MM.1S (cell line): ENCODE results near the gene GID4.

Experiments used
- CTCF ChIP-seq: fragments of 300-600 bp; sonication (generic); IDR thresholded peaks from 2 replicates; pipeline ENCODE4 v1.5.1; 2016; ENCODE audit warnings: antibody characterized with exemption, low read length, mixed read lengths
- EZH2 ChIP-seq: fragments of 300-600 bp; sonication (generic); optimal IDR thresholded peaks from 2 replicates; pipeline ENCODE3; 2017; ENCODE audit warnings: low read depth, mild to moderate bottlenecking, antibody characterized with exemption, low read length, mixed read lengths
- EZH2phosphoT487 ChIP-seq: fragments of 300-600 bp; sonication (generic); IDR thresholded peaks from 2 replicates; pipeline ENCODE4 v1.6.1; 2018; ENCODE audit warnings: antibody characterized with exemption, low read length

DNA sequence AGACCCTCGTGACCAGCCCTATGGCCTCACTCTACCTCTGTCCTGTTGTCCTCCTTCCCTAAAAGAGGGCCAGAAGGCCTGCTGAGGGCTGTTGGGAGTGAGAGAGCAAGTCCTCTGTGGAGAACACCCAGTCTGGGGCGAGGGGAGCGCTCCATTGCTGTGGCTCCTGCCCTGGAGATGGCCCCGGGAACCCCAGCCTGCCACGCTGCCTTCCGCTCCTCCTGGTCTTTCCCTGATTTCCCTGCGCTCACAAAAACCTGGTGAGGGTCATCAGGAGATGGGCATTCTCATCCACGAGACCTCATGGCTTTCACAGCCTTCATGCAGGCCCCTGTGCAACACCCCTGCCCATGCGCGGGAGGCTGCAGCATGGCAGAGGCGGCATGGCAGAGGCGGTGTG is 45.4 kb upstream of the GID4 start:
- no peak for TF ChIP-seq CTCF
- TF ChIP-seq EZH2, result no peak
- TF ChIP-seq EZH2phosphoT487, result no peak
